ENCODE results near the gene CSNK1G1.
"Not testable (repeated sequence)": the region's sequence is repeated elsewhere in the genome, so short reads cannot be mapped to it uniquely, and the experiment has no call there.

DNA sequence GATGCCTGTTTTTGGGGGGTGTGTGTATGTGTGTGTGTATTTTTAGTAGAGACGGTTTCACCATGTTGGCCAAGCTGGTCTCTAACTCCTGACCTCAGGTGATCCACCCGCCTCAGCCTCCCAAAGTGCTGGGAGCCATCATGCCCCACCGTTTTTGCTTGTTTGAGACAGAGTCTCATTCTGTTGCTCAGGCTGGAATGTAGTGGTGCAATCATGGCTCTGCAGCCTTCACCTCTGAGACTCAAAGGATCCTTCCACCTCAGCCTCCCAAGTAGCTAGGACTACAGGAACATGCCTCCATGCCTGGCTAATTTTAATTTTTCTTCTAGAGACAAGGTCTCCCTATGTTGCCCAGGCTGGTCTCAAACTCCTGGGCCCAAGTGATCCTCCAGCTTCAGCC lies 36.5 kb upstream of the CSNK1G1 start:
- not testable (repeated sequence) for TF ChIP-seq CTCF, POLR2A (IDR thresholded peaks at IDR 0.05)
